PC-3 (cell line): ENCODE results near the gene SSTR4. TPM values are rescaled to one million over a fixed set of nuclear protein-coding genes. Genes with fewer than 3 reads are reported as not detected.
"Not testable (repeated sequence)": the region's sequence is repeated elsewhere in the genome, so short reads cannot be mapped to it uniquely, and the experiment has no call there.

Experiments used
- ATAC-seq: fragments of 200-7000 bp; cut with Tn5 transposase; 2 replicates; pipeline ENCODE4 v1.9.1; 2020; ENCODE audit warnings: mild to moderate bottlenecking, moderate library complexity
- BruUV-seq: library from RNA; stranded (reverse); fragments of 400-500 nt; replicated peaks from 2 replicates; lab custom pipeline; 2021; lab: Mats Ljungman, UMichigan
- CTCF ChIA-PET: fragments of 300-600 bp; sonication (Branson Sonifier 250); formaldehyde crosslinking; loops from one replicate; lab custom pipeline; 2022; ENCODE audit warnings: antibody characterized with exemption; lab: Charles Lee
- POLR2A ChIA-PET: fragments of 300-600 bp; sonication (Branson Sonifier 250); formaldehyde crosslinking; loops from one replicate; lab custom pipeline; 2022; ENCODE audit warnings: antibody characterized with exemption; ENCODE audit not compliant: unreplicated experiment; lab: Charles Lee
- DNase-seq: peaks from one replicate; pipeline ENCODE4 v3.0.0-alpha.2; 2015
- H2AFZ ChIP-seq: fragments of 300-600 bp; sonication (generic); 2 replicates; pipeline ENCODE4 v1.6.0; 2016; ENCODE audit warnings: antibody characterized with exemption, low read length
- H3F3A ChIP-seq: fragments of 300-600 bp; sonication (generic); one replicate; pipeline ENCODE4 v1.6.0; 2017; ENCODE audit warnings: antibody characterized with exemption, low read length, control low read depth, mild to moderate bottlenecking; ENCODE audit not compliant: unreplicated experiment
- H3K27ac ChIP-seq: fragments of 300-600 bp; sonication (generic); 2 replicates; pipeline ENCODE4 v1.5.1; 2016; ENCODE audit warnings: mild to moderate bottlenecking, low read length
- H3K27me3 ChIP-seq: fragments of 300-600 bp; sonication (generic); 2 replicates; pipeline ENCODE4 v1.6.1; 2016; ENCODE audit warnings: low read length, mixed read lengths
- H3K36me3 ChIP-seq: fragments of 300-600 bp; sonication (generic); 2 replicates; pipeline ENCODE4 v1.6.1; 2016; ENCODE audit warnings: low read depth, mixed run types, low read length, mixed read lengths
- H3K4me1 ChIP-seq: fragments of 300-600 bp; sonication (generic); 2 replicates; pipeline ENCODE4 v1.5.1; 2016; ENCODE audit warnings: low read length; ENCODE audit not compliant: insufficient read depth
- H3K4me2 ChIP-seq: fragments of 300-600 bp; sonication (generic); 2 replicates; pipeline ENCODE4 v1.6.0; 2016; ENCODE audit warnings: low read length
- H3K4me3 ChIP-seq: fragments of 300-600 bp; sonication (generic); 2 replicates; pipeline ENCODE4 v1.5.1; 2016; ENCODE audit warnings: mild to moderate bottlenecking, low read length, mixed read lengths
- H3K79me2 ChIP-seq: fragments of 300-600 bp; sonication (generic); 2 replicates; pipeline ENCODE4 v1.6.1; 2017; ENCODE audit warnings: low read length, mixed read lengths
- H3K9ac ChIP-seq: fragments of 300-600 bp; sonication (generic); 2 replicates; pipeline ENCODE4 v1.6.0; 2016; ENCODE audit warnings: mild to moderate bottlenecking, low read length
- H3K9me2 ChIP-seq: fragments of 300-600 bp; sonication (generic); replicated peaks from 2 replicates; pipeline ENCODE4 v1.6.1; 2016; ENCODE audit warnings: mixed run types, low read length, mixed read lengths
- H3K9me3 ChIP-seq: fragments of 300-600 bp; sonication (generic); 2 replicates; pipeline ENCODE4 v1.6.1; 2016; ENCODE audit warnings: low read length, mixed read lengths
- H4K20me1 ChIP-seq: fragments of 300-600 bp; sonication (generic); 2 replicates; pipeline ENCODE4 v1.6.1; 2016; ENCODE audit warnings: low read length, mixed read lengths
- EZH2 ChIP-seq: fragments of 300-600 bp; sonication (generic); IDR thresholded peaks from one replicate; pipeline ENCODE4 v1.6.1; 2017; ENCODE audit warnings: antibody characterized with exemption, mild to moderate bottlenecking, low read length; ENCODE audit not compliant: unreplicated experiment
- EZH2phosphoT487 ChIP-seq: fragments of 300-600 bp; sonication (generic); IDR thresholded peaks from 2 replicates; pipeline ENCODE4 v1.6.1; 2018; ENCODE audit warnings: mild to moderate bottlenecking, antibody characterized with exemption, low read length, borderline replicate concordance
- intact Hi-C: fragments of 100-400 bp; cut with micrococcal nuclease; formaldehyde crosslinking; loops from 2 replicates; pipeline ENCODE4 v1.9.0; 2023
- total RNA-seq: library from RNA; depleted of rRNA; stranded (reverse); fragments of >200 nt; gene quantifications from 2 replicates; pipeline ENCODE4 v1.2.3, GENCODE V29; 2014
- TF ChIP-seq, protein P1 (sequence below): fragments of 300-600 bp; sonication (generic); conservative IDR thresholded peaks from 2 replicates; pipeline ENCODE4 v1.5.1; 2017; ENCODE audit warnings: antibody characterized with exemption, low read depth, mild to moderate bottlenecking, low read length

SSTR4 gene
- total RNA-seq, 1 experiment from 2014 or later: not detected

DNA sequence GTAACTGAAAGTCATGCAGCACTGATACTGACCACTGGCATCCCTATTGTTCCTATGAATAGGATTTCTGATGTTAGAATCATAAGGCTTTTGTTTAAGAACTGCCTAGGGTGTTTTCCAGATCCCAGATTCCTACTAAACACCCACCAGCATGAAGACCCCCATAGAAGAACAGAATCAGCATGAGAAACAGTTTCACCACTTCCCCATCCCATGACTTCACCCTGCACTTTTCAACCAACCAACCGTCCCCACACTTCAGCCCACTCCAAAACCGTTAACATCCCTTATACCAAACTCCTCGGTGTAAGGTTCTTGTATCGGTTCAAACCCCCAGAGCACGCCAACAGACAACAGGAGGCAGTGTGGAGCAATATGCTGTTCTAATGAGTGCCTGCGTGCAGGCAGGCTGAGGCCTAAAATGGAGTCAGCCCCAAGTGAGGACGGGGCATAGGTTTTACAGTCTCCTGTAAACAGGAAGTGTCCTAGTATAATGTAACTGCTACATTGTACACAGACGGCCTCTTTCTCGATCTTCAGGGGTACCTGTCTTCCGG, 11.4 kb upstream of the SSTR4 start:
- no peaks in the 10 kb centered on the region for H3K36me3 ChIP-seq
- BruUV-seq: no TSS peak
- no peaks in the 10 kb centered on the region for H4K20me1 ChIP-seq
- no peak overlapping the region for H3K4me3 ChIP-seq
- H3K9me3 ChIP-seq: no peaks in the 10 kb centered on the region
- H2AFZ ChIP-seq: no peak overlapping the region
- no peak overlapping the region for H3K4me2 ChIP-seq
- H3K9me2 ChIP-seq: no peaks in the 10 kb centered on the region
- no peak overlapping the region for H3K27ac ChIP-seq
- DNase-seq (no peak), ATAC-seq (no peak)
- 0 out of 2 replicates have a peak, but pooled peaks cover 2% of the 10 kb centered on the region for H3K27me3 ChIP-seq
- CTCF ChIA-PET: no interaction called here
- H3K79me2 ChIP-seq: no peaks in the 10 kb centered on the region
- TF ChIP-seq, protein P1, sequence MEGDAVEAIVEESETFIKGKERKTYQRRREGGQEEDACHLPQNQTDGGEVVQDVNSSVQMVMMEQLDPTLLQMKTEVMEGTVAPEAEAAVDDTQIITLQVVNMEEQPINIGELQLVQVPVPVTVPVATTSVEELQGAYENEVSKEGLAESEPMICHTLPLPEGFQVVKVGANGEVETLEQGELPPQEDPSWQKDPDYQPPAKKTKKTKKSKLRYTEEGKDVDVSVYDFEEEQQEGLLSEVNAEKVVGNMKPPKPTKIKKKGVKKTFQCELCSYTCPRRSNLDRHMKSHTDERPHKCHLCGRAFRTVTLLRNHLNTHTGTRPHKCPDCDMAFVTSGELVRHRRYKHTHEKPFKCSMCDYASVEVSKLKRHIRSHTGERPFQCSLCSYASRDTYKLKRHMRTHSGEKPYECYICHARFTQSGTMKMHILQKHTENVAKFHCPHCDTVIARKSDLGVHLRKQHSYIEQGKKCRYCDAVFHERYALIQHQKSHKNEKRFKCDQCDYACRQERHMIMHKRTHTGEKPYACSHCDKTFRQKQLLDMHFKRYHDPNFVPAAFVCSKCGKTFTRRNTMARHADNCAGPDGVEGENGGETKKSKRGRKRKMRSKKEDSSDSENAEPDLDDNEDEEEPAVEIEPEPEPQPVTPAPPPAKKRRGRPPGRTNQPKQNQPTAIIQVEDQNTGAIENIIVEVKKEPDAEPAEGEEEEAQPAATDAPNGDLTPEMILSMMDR: no peak
- TF ChIP-seq EZH2phosphoT487 (no peak), EZH2 (no peak)
- H3K9ac ChIP-seq: no peak overlapping the region
- no peaks in the 10 kb centered on the region for H3F3A ChIP-seq
- H3K4me1 ChIP-seq: 0 out of 2 replicates have a peak, but pooled peaks cover 12% of the 10 kb centered on the region
- POLR2A ChIA-PET: no interaction called here
- intact Hi-C loops: no loop called here

DNA sequence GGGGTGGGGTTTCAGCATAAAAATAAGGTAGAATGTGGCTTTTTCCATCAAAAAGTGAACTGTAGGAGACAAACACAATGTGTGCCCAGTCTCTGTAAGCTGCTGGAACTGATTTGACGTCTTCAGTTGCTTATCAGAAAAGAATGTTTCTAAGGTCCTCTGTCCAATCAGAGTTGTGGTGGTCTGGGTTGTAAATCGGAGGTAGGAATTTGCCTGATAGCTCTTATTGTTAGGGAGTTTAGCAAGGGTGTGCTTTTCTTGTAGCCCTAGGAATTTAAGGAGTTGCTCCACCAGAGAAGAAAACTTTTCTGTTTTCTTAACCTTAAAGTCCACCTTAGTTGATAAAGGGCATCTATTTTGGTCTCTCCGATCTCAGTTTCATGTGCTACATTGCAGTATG, 10.4 kb upstream of the SSTR4 start:
- intact Hi-C loops: no loop called here
- no peaks in the 10 kb centered on the region for H3K79me2 ChIP-seq
- TF ChIP-seq EZH2phosphoT487 (no peak), EZH2 (no peak)
- TF ChIP-seq, protein P1: no peak
- H3K9me3 ChIP-seq: no peaks in the 10 kb centered on the region
- no TSS peak for BruUV-seq
- 0 out of 2 replicates have a peak, but pooled peaks cover 12% of the 10 kb centered on the region for H3K4me1 ChIP-seq
- no peak overlapping the region for H3K27ac ChIP-seq
- H3K36me3 ChIP-seq: no peaks in the 10 kb centered on the region
- no peak overlapping the region for H2AFZ ChIP-seq
- H3K9ac ChIP-seq: no peak overlapping the region
- no peak overlapping the region for H3K4me3 ChIP-seq
- ChIA-PET CTCF (no interaction called here), POLR2A (no interaction called here)
- H3F3A ChIP-seq: no peaks in the 10 kb centered on the region
- H3K27me3 ChIP-seq: no peaks in the 10 kb centered on the region
- H3K4me2 ChIP-seq: no peak overlapping the region
- DNase-seq: no peak
- no peaks in the 10 kb centered on the region for H4K20me1 ChIP-seq
- no peak for ATAC-seq
- no peaks in the 10 kb centered on the region for H3K9me2 ChIP-seq

DNA sequence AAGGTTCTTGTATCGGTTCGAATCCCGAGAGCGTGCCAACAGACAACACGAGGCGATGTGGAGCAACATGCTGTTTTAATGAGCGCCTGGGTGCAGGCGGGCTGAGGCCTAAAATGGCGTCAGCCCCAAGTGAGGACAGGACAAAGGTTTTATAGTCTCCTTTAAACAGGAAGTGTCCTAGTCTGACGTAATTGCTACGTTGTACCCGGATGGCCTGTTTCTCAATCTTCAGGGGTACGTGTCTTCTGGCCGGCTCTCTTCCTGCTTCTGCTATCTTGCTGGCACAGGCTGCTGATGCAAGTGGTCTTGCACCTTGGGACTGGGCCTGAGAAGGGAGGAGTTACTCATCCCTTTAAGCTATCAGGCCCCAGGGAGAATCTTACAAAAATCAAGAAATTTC, 9.6 kb upstream of the SSTR4 start:
- H2AFZ ChIP-seq, DNase-seq, H3K27ac ChIP-seq, H3K36me3 ChIP-seq, H3K79me2 ChIP-seq, H3F3A ChIP-seq, BruUV-seq, H3K4me3 ChIP-seq, H3K4me2 ChIP-seq, H3K9me2 ChIP-seq, H3K9ac ChIP-seq, H4K20me1 ChIP-seq, H3K9me3 ChIP-seq, POLR2A ChIA-PET, CTCF ChIA-PET, ATAC-seq, intact Hi-C loops, H3K27me3 ChIP-seq: not testable (repeated sequence)
- H3K4me1 ChIP-seq: 0 out of 2 replicates have a peak, but pooled peaks cover 12% of the 10 kb centered on the region
